ENCODE data around the gene ZNF30.
"Not testable (repeated sequence)": the region's sequence is repeated elsewhere in the genome, so short reads cannot be mapped to it uniquely, and the experiment has no call there.

ZNF30 gene

GRCh38 chr19:34985249-34986022 lies 58.7 kb downstream of the ZNF30 start:
- in situ Hi-C loops (cut with MboI; ENCODE audit: low sequenced_read_pairs), result no loop called here

DNA sequence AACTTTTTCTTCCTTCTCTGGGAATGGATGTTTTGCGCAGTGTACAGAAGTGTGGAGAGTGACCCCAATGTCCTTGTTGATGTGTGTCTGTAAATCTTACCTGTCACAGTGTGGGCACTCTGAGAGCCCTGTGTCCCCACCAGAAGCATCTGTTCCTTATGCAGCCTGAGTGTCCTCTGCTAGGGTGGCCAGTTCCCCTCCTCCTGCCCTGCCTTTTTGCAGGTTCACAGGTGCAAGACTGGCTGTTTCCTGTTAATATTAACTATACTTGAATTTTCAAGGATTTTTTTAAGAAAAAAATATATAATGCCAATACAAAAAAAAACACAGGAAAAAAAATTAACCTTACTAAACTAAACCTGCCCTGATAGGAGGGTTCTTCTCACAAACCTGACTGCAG lies 61.4 kb downstream of the ZNF30 start:
- in situ Hi-C loops (cut with MboI; ENCODE audit: low sequenced_read_pairs), result no loop called here

DNA sequence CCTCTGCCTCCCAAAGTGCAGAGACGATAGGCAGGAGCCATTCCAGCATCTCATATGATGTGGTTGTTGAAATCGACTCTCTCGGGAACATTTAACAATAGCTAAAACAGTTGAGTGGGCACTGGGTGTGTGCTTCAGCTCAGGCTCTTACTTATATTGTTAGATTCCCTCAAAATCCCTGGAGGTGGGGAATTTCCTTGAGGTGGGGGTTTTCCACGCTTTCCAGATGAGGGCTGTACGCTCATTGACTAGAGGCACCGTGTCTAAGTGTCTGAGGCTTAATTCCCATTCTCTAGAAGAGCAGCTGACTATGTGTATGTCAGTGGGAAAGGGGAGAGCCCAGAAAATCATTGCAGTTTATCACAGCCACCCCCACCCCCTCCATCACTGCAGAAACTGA lies 62.6 kb downstream of the ZNF30 start:
- in situ Hi-C loops (cut with MboI; ENCODE audit: low sequenced_read_pairs), result no loop called here

GRCh38 chr19:34990578-34991192 lies 64.0 kb downstream of the ZNF30 start:
- in situ Hi-C loops (cut with MboI; ENCODE audit: low sequenced_read_pairs), result no loop called here

GRCh38 chr19:34991542-34992333 lies 65.0 kb downstream of the ZNF30 start:
- in situ Hi-C loops (cut with MboI; ENCODE audit: low sequenced_read_pairs), result no loop called here

DNA sequence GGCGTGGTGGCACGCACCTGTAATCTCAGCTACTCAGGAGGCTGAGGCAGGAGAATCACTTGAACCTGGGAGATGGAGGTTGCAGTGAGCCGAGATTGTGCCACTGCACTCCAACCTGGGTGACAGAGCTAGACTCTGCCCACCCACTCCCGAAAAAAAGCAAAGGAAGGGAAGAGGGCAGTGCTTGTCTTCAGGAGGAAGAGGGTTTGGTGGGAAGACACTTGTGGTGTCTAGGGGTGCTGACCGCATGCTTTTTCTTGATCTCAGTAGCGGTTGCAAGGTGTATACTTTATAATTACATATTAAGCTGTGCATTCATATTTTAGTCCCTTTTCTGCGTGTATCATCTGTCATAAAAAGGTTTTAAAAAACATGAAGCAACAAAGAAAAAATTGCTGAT lies 65.9 kb downstream of the ZNF30 start:
- in situ Hi-C loops (cut with MboI; ENCODE audit: low sequenced_read_pairs), result not testable (repeated sequence)

DNA sequence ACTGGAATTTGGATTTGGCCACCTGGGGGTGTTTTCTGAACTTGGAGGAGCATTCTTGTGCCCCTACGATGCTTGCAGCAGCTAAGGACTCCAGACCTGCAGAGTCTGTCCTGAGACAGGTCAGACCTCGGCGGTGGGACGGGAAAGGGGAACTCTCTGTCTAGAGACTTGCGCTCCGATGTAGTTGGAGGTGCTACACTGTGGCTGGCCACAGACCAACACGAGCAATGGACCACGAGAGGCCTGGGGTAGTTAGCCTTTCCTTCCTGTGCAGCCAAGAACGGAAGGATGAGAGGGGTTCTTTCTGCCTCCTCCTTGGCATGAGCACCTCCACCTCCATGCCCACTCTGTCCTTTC lies 67.6 kb downstream of the ZNF30 start:
- in situ Hi-C loops (cut with MboI; ENCODE audit: low sequenced_read_pairs), result no loop called here

All from hTERT RPE-1 (cell line).